Endothelial cell of umbilical vein (primary cell): ENCODE measurements around the gene NOD1.

ENCODE experiments used
- EZH2 ChIP-seq: IDR thresholded peaks from 2 replicates; pipeline ENCODE4 v1.6.1; 2012; ENCODE audit warnings: borderline replicate concordance, low read depth, mild to moderate bottlenecking, moderate library complexity, low read length, inconsistent platforms; ENCODE audit not compliant: severe bottlenecking
- FOS ChIP-seq: IDR thresholded peaks from 2 replicates; pipeline ENCODE4 v1.6.1; 2011; ENCODE audit warnings: mild to moderate bottlenecking, low read length, moderate library complexity, borderline replicate concordance; ENCODE audit not compliant: insufficient read depth

DNA sequence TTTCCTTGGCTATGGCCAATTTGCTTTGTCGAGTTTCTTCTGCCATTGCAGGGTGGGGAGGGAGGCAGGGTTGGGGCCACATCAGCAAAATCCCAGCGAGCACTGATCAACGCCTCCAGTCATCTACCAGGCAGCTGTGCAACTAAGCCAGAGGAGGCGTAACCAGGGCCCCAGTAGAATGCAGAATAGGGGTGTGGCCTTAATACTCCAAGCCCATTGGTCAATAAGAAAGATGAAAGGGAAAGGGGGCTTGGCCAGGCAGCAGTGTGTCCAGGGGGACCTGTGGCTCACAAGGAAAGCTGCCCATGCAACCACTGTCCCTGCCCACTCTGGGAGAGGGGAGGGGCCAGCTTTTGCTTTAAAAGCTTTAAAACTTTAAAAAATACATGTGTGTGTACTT, 47.6 kb upstream of the NOD1 start:
- TF ChIP-seq EZH2: no peak
- no peak for TF ChIP-seq FOS
